Caco-2 (cell line): ENCODE results near the gene PRDM15. TPM values are rescaled to one million over a fixed set of nuclear protein-coding genes. Genes with fewer than 3 reads are reported as not detected.

Source experiments
- BruUV-seq: library from RNA; stranded (reverse); fragments of 400-500 nt; replicated peaks from 2 replicates; lab custom pipeline; 2021; lab: Mats Ljungman, UMichigan
- CTCF ChIA-PET: fragments of 300-600 bp; sonication (Branson Sonifier 250); formaldehyde crosslinking; loops from one replicate; lab custom pipeline; 2022; ENCODE audit warnings: antibody characterized with exemption; lab: Charles Lee
- POLR2A ChIA-PET: fragments of 300-600 bp; sonication (Branson Sonifier 250); formaldehyde crosslinking; loops from one replicate; lab custom pipeline; 2022; ENCODE audit warnings: antibody characterized with exemption; lab: Charles Lee
- DNase-seq, 2 experiments: peaks; one replicate each; pipeline versions ENCODE4 v3.0.0 to v3.0.0-alpha.2; 2020 to 2022
- H3K27me3 ChIP-seq: replicated peaks from 2 replicates; pipeline ENCODE4 v1.6.0; 2011; ENCODE audit warnings: low read length; ENCODE audit not compliant: control insufficient read depth, insufficient read depth
- H3K36me3 ChIP-seq: 2 replicates; pipeline ENCODE4 v1.5.1; 2011; ENCODE audit warnings: low read length; ENCODE audit not compliant: control insufficient read depth, insufficient read depth
- H3K4me1 ChIP-seq: fragments of 250-450 bp; sonication (Bioruptor Pico); 2 replicates; pipeline ENCODE4 v1.5.1; 2020; ENCODE audit warnings: mild to moderate bottlenecking
- H3K4me3 ChIP-seq: 2 replicates; pipeline ENCODE4 v1.5.1; 2011; ENCODE audit warnings: low read depth, mild to moderate bottlenecking, control low read depth, low read length
- H3K9me3 ChIP-seq: fragments of 250-450 bp; sonication (Bioruptor Pico); 2 replicates; pipeline ENCODE4 v1.5.1; 2020; ENCODE audit warnings: mild to moderate bottlenecking, moderate library complexity
- H3K27ac Mint-ChIP-seq: one replicate; pipeline ENCODE4 v1.8.0; 2022; ENCODE audit warnings: mixed read lengths; ENCODE audit not compliant: unreplicated experiment
- H3K27me3 Mint-ChIP-seq: one replicate; pipeline ENCODE4 v1.8.0; 2022; ENCODE audit warnings: mixed read lengths; ENCODE audit not compliant: insufficient read depth, unreplicated experiment
- H3K36me3 Mint-ChIP-seq: one replicate; pipeline ENCODE4 v1.8.0; 2022; ENCODE audit warnings: mild to moderate bottlenecking, mixed read lengths; ENCODE audit not compliant: insufficient read depth, unreplicated experiment
- H3K4me1 Mint-ChIP-seq: one replicate; pipeline ENCODE4 v1.8.0; 2022; ENCODE audit warnings: low read depth, mixed read lengths; ENCODE audit not compliant: unreplicated experiment
- H3K4me3 Mint-ChIP-seq: one replicate; pipeline ENCODE4 v1.8.0; 2022; ENCODE audit warnings: mild to moderate bottlenecking, moderate library complexity, mixed read lengths; ENCODE audit not compliant: unreplicated experiment
- H3K9me3 Mint-ChIP-seq: one replicate; pipeline ENCODE4 v1.8.0; 2022; ENCODE audit warnings: mixed read lengths; ENCODE audit not compliant: unreplicated experiment
- CTCF ChIP-seq, 2 experiments: fragments of 200-600 bp in 1 of 2; IDR thresholded peaks; 1 replicate in 1 of 2; 2 replicates in 1 of 2; pipeline versions ENCODE4 v1.5.1 to v1.8.0; 2011 to 2022; ENCODE audit warnings: antibody characterized with exemption in 1 of 2, control low read depth in 1 of 2, inconsistent platforms in 1 of 2, low read depth in 1 of 2, low read length in 1 of 2, mild to moderate bottlenecking in 1 of 2, moderate library complexity in 1 of 2; ENCODE audit not compliant: insufficient read depth in 1 of 2, severe bottlenecking in 1 of 2, unreplicated experiment in 1 of 2
- intact Hi-C: fragments of 100-400 bp; cut with micrococcal nuclease; formaldehyde crosslinking; loops from one replicate; pipeline ENCODE4 v1.10.0; 2022; ENCODE audit not compliant: unreplicated experiment
- total RNA-seq: library from RNA; stranded (reverse); gene quantifications from 2 replicates; pipeline ENCODE4 v1.2.3, GENCODE V29; 2022

PRDM15 gene
- total RNA-seq, 1 experiment from 2014 or later = 5.6 TPM

GRCh38 chr21:41758550-41758949 lies 120.6 kb downstream of the PRDM15 start:
- no peak for TF ChIP-seq CTCF (IDR thresholded peaks at IDR 0.05; ENCODE audit: insufficient read depth in 1 of 2, low read depth in 1 of 2, low read length in 1 of 2, severe bottlenecking in 1 of 2, unreplicated experiment in 1 of 2)
- no peaks in the 10 kb centered on the region for H3K27me3 Mint-ChIP-seq
- peaks cover 30% of the 10 kb centered on the region for H3K4me1 Mint-ChIP-seq
- no peaks in the 10 kb centered on the region for H3K9me3 ChIP-seq
- H3K27me3 ChIP-seq = no peaks in the 10 kb centered on the region
- H3K4me3 Mint-ChIP-seq = no peak overlapping the region
- H3K36me3 ChIP-seq = no peaks in the 10 kb centered on the region; the same call in 1 of the 2 replicates
- no peak overlapping the region for H3K27ac Mint-ChIP-seq
- H3K36me3 Mint-ChIP-seq = peaks cover 63% of the 10 kb centered on the region
- no TSS peak for BruUV-seq
- peaks cover 30% of the 10 kb centered on the region for H3K4me1 ChIP-seq
- DNase-seq = no peak
- ChIA-PET CTCF (interaction anchor here (1.0 kb wide), 1 partner anchor 146 kb away, joined by 3 read pairs; no protein-coding TSS in a partner anchor), POLR2A (no interaction called here)
- intact Hi-C loops = no loop called here
- H3K4me3 ChIP-seq = no peak overlapping the region
- no peaks in the 10 kb centered on the region for H3K9me3 Mint-ChIP-seq

GRCh38 chr21:41755934-41756773 lies 123.0 kb downstream of the PRDM15 start:
- no peak for TF ChIP-seq CTCF (IDR thresholded peaks at IDR 0.05; ENCODE audit: insufficient read depth in 1 of 2, low read depth in 1 of 2, low read length in 1 of 2, severe bottlenecking in 1 of 2, unreplicated experiment in 1 of 2)
- H3K27me3 Mint-ChIP-seq = no peaks in the 10 kb centered on the region
- no peaks in the 10 kb centered on the region; the same call in 1 of the 2 replicates for H3K36me3 ChIP-seq
- H3K4me3 Mint-ChIP-seq = no peak overlapping the region
- BruUV-seq = no TSS peak
- intact Hi-C loops = no loop called here
- ChIA-PET POLR2A (interaction anchor here (0.5 kb wide), 1 partner anchor 13 kb away, joined by 3 read pairs; no protein-coding TSS in a partner anchor), CTCF (no interaction called here)
- H3K27ac Mint-ChIP-seq = no peak overlapping the region
- no peaks in the 10 kb centered on the region for H3K9me3 ChIP-seq
- peaks cover 26% of the 10 kb centered on the region for H3K4me1 ChIP-seq
- H3K9me3 Mint-ChIP-seq = no peaks in the 10 kb centered on the region
- no peak for DNase-seq
- peaks cover 73% of the 10 kb centered on the region for H3K36me3 Mint-ChIP-seq
- H3K4me3 ChIP-seq = no peak overlapping the region
- H3K27me3 ChIP-seq = no peaks in the 10 kb centered on the region
- peaks cover 35% of the 10 kb centered on the region for H3K4me1 Mint-ChIP-seq

GRCh38 chr21:41755258-41755933 lies 123.7 kb downstream of the PRDM15 start:
- intact Hi-C loops = no loop called here
- DNase-seq = no peak

More at GRCh38 chr21:41755258-41755933, 123.7 kb downstream of the PRDM15 start:
- BruUV-seq = no TSS peak
- TF ChIP-seq CTCF (IDR thresholded peaks at IDR 0.05; ENCODE audit: insufficient read depth in 1 of 2, low read depth in 1 of 2, low read length in 1 of 2, severe bottlenecking in 1 of 2, unreplicated experiment in 1 of 2) = no peak
- H3K4me3 Mint-ChIP-seq = no peak overlapping the region
- no peak overlapping the region for H3K4me3 ChIP-seq
- no peaks in the 10 kb centered on the region for H3K9me3 ChIP-seq
- no peaks in the 10 kb centered on the region for H3K27me3 Mint-ChIP-seq
- CTCF ChIA-PET = no interaction called here
- POLR2A ChIA-PET = interaction anchor here (0.5 kb wide), 1 partner anchor 13 kb away, joined by 3 read pairs; no protein-coding TSS in a partner anchor
- H3K36me3 ChIP-seq = no peaks in the 10 kb centered on the region; the same call in 1 of the 2 replicates
- H3K9me3 Mint-ChIP-seq = no peaks in the 10 kb centered on the region
- peaks cover 33% of the 10 kb centered on the region for H3K4me1 ChIP-seq
- peak overlapping the region; percentile 29 for H3K27ac Mint-ChIP-seq
- peaks cover 75% of the 10 kb centered on the region for H3K36me3 Mint-ChIP-seq
- no peaks in the 10 kb centered on the region for H3K27me3 ChIP-seq
- H3K4me1 Mint-ChIP-seq = peaks cover 32% of the 10 kb centered on the region
